Stimulated activated CD8-positive, alpha-beta memory T cell treated with anti-CD3 and anti-CD28 coated beads, Interleukin-12 subunit alpha, Interleukin-12 subunit beta, amount 100 ng/mL, for 1 hour (primary cell): ENCODE data around the gene GALNT9.
"Not testable (repeated sequence)": the region's sequence is repeated elsewhere in the genome, so short reads cannot be mapped to it uniquely, and the experiment has no call there.

Source experiments
- DNase-seq: peaks from one replicate; pipeline ENCODE4 v3.0.0-alpha.2; 2020; ENCODE audit warnings: low read depth

Gene GALNT9

GRCh38 chr12:132263451-132264049, 65.8 kb downstream of the GALNT9 start:
- DNase-seq: no peak

DNA sequence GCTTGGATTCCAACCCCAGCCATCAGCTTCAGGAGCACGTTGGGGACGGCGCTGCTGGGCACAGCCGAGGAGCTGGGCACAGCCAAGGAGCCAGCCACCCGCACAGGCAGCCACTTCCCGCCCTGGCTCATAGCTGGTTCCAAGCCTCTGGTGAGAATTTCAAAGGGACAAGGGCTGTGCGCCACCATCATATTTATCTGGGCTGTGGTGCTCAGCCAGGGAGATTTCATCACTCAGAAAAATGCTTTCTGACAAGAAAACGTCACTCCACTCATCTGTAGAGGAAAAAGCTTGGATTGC, 66.4 kb downstream of the GALNT9 start:
- no peak for DNase-seq

- no peak for DNase-seq
Observed at GRCh38 chr12:132262256-132263060, 66.9 kb downstream of the GALNT9 start.

GRCh38 chr12:132261328-132262138, 67.9 kb downstream of the GALNT9 start:
- no peak for DNase-seq

DNA sequence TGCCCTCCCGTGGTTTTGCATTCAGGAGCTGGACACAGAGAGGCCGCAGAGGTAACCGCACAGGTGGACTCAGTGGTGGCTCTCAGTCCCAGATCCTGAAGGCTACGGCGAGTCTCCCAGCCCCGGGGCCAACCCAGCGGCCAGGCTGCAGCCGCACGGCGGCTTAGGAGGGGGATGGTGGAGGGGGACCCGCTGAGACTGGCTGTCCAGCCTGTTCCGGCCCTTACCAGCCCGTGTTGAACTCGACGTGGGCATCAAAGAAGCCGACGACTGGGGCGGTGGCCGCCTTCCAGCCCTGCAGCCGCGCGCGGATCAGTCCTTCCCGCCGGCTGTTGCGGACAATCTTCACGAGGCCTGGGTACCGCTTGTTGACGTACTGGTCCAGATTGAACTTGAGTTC, 68.7 kb downstream of the GALNT9 start:
- no peak for DNase-seq

DNA sequence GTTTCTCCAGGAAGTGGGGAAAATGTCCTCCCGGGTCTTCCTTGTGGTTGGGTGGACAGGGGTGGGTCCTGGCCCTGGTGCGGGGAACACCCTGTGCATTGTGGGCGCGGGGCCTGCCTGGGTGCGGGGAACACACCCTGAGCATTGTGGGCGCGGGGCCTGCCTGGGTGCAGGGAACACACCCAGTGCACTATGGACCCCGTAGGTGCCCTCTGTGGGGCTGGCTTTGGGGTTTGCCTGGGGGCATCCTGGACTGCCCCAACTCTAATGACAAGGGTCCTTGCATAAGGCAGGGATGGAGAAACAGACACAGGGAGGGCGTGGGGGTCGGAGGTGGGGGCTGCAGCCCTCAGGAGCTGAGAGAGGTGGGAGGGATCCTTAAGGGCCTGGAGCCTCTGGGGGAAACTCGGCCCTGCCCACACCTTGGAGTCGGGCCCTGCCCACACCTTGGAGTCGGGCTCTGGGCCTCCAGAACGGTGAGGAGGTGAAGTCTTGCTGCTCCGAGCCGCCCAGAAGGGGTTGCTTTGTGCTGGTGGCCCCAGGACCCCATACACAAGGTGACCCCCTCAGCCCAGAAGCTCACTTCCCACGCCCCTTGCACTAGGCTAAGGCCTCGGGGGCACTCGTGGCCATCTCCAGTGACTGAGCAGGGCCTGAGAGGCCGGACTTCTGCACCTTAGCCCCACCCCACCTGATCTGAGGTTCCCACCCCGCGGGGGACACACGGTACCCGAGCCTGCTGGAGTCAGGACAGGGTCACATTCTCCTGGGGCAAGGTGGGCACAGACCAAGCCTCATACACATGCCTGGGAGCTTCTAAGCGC, 69.3 kb downstream of the GALNT9 start:
- DNase-seq: no peak

DNA sequence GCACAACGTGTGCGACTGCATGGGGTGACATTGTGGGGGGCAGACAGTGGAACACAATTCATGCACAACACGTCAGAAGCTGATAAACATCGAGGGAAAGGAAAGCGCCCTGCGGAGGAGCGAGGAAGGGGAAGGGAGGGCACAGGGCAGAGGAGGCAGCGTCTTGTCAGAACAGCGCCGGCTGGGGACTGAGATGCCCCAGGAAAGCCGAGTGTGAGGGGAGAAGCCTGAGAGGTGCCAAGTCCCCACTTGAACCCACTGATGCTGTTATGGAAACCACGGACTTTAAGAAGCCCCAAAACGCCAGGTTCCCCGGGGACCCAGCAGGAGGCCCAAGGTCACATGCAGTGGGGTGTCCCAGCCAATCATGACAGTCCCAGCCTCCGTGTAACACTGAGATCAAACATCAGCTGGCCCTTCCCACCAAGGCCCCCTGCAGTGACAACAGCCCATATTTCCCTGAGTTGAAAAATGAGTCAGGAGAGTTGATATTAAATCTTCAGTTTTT, 70.0 kb downstream of the GALNT9 start:
- DNase-seq: no peak

- no peak for DNase-seq
Observed at GRCh38 chr12:132258543-132258942, 70.8 kb downstream of the GALNT9 start.

GRCh38 chr12:132257955-132258490, 71.4 kb downstream of the GALNT9 start:
- DNase-seq: no peak

DNA sequence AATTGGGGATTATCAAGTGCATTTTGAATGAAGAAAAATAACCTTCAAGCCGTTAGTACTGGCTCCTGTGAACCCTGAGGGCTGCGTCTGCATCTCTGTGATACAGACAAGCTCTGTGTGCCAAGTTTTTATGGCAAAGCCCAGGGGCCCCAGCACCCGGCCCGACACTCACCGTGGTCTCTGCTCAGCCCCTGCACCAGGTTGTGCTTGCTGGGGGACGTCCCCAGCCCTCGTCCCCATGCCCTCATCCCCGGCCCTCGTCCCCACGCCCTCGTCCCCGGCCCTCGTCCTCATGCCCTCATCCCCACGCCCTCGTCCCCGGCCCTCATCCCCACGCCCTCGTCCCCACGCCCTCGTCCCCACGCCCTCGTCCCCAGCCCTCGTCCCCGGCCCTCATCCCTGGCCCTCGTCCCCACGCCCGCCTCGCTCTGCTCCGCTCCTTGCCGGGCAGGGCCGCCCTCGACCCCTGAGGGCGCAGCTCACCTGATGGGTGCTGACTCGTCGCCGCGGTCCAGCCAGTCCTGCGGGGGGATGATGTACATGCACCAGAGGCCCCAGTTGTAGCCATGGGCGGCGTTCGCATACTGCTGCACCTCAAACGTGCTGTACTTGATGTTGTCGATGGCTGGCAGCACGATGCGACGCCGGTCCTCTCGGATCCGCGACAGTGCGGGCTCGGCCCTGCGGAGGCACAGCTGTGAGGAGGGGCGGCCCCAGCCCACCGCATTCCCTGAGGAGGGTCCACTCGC, 72.0 kb downstream of the GALNT9 start:
- DNase-seq: no peak

GRCh38 chr12:132256646-132257045, 72.7 kb downstream of the GALNT9 start:
- DNase-seq: no peak

DNA sequence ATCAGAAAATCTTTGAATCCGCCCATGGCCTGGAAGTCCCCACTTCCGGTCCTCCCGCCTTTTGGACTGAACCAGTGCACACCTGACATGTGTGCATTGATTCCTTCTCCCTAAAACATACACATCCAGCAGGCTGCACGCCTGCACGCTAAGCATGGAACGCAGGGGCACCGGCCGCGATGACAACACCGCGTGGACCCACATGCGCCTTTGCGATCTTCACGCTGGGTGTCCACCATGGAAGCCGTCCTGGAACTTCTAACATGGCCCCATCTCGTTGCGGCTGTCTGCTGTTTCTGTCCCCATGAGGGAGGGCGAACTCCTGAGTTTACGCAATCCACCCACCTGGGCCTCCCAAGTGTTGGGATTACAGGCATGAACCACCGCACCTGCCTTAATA, 73.7 kb downstream of the GALNT9 start:
- no peak for DNase-seq

- no peak for DNase-seq
Observed at GRCh38 chr12:132253698-132254480, 75.5 kb downstream of the GALNT9 start.

DNA sequence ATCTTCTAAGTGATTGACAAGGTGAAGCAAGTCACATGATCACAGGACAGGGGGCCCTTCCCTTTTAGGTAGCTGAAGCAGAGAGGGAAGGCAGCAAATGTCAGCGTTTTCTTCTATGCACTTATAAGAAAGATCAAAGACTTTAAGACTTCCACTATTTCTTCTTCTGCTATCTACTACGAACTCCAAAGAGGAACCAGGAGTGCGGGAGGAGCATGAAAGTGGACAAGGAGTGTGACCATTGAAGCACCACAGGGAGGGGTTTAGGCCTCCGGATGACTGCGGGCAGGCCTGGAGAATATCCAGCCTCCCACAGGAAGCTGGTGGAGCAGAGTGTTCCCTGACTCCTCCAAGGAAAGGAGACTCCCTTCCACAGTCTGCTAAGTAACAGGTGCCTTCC, 76.4 kb downstream of the GALNT9 start:
- not testable (repeated sequence) for DNase-seq

GRCh38 chr12:132251741-132252490, 77.5 kb downstream of the GALNT9 start:
- DNase-seq: no peak

DNA sequence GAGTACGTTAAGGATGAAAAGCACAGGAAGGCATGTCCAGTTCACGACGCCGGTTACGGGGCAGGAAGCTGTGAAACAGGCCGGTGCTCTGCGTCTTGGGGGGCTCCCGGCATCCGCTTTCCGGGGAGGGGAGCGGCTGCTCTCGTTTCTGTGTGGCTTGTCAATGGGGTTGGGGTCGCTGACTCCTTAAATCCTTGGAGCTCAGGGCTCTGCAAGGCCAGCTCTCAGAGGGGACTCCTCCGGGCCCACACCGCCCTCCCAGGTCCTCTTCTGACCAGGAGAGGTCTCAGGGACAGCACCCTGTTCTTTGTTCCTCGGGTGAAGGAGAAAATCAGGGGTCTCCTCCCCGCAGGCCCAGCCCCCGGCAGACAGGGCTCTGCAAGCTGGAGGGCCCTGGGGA, 78.1 kb downstream of the GALNT9 start:
- DNase-seq: no peak

GRCh38 chr12:132250707-132251106, 78.7 kb downstream of the GALNT9 start:
- no peak for DNase-seq

DNA sequence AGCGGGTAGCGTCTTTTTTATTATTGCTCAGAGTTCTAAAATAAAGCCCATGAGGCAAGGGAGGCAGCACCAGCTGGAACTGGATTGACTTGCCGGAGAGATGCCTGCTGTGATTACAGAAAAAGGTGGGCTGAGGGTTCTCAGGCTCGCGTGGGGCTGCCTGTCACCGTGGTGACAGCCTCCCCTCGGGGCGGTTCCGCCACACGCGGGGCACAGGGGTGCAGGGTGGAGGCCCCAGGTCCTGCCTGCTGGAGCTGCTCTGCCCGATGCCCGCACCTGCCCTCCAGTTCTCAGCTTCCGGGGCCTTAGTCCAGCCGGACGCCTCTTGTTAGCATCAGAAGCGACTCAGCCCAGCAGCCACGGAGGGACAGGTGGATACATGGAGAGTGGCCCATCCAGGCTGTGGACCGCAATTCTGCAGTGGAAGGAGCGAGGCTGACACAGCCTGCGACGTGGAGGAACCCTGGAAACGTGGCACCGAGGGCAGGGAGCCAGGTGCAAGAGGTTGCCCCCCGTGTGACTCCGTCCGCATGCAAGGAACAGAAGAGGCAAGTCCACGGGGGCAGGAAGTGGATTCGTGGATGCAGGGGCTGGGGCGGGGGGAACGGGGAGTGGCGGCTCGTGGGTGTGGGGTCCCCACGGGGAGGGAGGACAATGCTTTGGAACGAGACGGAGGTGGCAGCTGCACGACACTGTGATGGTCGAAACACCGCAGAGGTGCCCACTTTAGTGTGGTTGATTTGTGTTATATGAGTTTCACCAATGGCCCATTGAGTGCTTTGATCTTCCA, 79.5 kb downstream of the GALNT9 start:
- DNase-seq: no peak
